ENCODE results near the gene ERFE. TPM values are rescaled to one million over a fixed set of nuclear protein-coding genes. Genes with fewer than 3 reads are reported as not detected.

Gene ERFE
- total RNA-seq, 1 experiment from 2014 or later, result 4.5 TPM

DNA sequence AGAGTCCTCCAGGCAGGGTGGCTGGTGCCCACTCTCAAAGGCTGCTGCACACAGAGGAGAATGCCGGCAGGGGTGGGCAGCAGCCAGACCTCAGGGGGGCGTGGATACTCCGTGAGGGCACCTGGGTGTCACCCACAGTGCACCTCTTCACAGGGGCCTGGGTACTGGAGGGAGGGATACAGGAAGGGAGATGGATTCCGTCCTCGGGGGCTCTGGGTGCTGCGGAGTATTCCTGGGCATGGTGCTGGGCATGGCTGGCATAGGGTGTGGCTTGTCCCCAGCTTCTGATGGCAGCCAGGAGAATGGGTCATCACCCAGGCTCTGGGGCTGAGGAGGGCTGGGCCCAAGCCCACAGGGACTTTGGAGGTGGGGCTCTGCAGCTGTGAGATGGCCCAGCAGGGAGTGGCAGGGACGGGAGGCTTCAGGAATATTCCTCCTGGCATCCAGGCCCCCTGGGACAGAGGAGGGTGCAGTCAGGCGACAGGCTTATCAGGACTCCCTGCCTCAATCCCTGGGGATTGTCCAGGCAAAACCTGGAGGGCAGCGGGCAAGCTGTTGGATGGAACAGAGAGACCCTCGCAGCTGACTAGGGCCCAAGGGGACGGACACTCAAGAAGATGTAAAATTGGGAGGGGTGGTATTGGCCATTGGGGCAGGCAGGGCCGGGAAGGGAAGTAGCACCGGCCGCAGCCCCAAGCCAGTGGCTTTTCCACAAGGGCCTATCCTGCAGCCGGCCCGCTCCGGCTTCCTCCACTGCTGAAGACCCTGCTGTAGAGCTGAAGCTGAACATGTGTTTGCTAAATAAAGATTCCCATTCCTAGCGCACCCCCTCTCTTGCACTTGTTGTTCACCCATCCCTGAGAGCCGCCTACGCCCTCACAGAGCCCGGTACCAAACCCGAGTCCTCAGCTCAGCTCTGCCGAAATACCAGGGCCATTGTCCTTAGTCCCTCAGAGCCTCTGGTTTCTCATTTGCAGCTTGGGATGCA, 26.0 kb upstream of the ERFE start:
- Mint-ChIP-seq H3K4me3 (no peak overlapping the region), H3K36me3 (no peaks in the 10 kb centered on the region), H3K27ac (no peak overlapping the region), H3K9me3 (no peaks in the 10 kb centered on the region), H3K4me1 (no peaks in the 10 kb centered on the region), H3K27me3 (ENCODE audit: low read depth) (no peaks in the 10 kb centered on the region)
- no peak for TF ChIP-seq ETV6 (CRISPR knock-in tag; IDR thresholded peaks at IDR 0.05)
- TF ChIP-seq TEAD1 (CRISPR knock-in tag; IDR thresholded peaks at IDR 0.05), result no peak
- TF ChIP-seq, protein P1, sequence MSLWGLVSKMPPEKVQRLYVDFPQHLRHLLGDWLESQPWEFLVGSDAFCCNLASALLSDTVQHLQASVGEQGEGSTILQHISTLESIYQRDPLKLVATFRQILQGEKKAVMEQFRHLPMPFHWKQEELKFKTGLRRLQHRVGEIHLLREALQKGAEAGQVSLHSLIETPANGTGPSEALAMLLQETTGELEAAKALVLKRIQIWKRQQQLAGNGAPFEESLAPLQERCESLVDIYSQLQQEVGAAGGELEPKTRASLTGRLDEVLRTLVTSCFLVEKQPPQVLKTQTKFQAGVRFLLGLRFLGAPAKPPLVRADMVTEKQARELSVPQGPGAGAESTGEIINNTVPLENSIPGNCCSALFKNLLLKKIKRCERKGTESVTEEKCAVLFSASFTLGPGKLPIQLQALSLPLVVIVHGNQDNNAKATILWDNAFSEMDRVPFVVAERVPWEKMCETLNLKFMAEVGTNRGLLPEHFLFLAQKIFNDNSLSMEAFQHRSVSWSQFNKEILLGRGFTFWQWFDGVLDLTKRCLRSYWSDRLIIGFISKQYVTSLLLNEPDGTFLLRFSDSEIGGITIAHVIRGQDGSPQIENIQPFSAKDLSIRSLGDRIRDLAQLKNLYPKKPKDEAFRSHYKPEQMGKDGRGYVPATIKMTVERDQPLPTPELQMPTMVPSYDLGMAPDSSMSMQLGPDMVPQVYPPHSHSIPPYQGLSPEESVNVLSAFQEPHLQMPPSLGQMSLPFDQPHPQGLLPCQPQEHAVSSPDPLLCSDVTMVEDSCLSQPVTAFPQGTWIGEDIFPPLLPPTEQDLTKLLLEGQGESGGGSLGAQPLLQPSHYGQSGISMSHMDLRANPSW (CRISPR knock-in tag; conservative IDR thresholded peaks at IDR 0.05; ENCODE audit: low read depth), result no peak
- no peak for TF ChIP-seq CDX4 (CRISPR knock-in tag; IDR thresholded peaks at IDR 0.05; ENCODE audit: borderline replicate concordance)
- no peak for TF ChIP-seq ZMAT4 (CRISPR knock-in tag; IDR thresholded peaks at IDR 0.05)
- no peak for TF ChIP-seq ZNF232 (CRISPR knock-in tag; IDR thresholded peaks at IDR 0.05)
- TF ChIP-seq TP53 (CRISPR knock-in tag; IDR thresholded peaks at IDR 0.05), result no peak
- TF ChIP-seq, protein P2, sequence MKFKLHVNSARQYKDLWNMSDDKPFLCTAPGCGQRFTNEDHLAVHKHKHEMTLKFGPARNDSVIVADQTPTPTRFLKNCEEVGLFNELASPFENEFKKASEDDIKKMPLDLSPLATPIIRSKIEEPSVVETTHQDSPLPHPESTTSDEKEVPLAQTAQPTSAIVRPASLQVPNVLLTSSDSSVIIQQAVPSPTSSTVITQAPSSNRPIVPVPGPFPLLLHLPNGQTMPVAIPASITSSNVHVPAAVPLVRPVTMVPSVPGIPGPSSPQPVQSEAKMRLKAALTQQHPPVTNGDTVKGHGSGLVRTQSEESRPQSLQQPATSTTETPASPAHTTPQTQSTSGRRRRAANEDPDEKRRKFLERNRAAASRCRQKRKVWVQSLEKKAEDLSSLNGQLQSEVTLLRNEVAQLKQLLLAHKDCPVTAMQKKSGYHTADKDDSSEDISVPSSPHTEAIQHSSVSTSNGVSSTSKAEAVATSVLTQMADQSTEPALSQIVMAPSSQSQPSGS (CRISPR knock-in tag; IDR thresholded peaks at IDR 0.05; ENCODE audit: borderline replicate concordance, low read depth), result no peak
- TF ChIP-seq PREB (CRISPR knock-in tag; IDR thresholded peaks at IDR 0.05; ENCODE audit: borderline replicate concordance), result no peak
- TF ChIP-seq, protein P3, sequence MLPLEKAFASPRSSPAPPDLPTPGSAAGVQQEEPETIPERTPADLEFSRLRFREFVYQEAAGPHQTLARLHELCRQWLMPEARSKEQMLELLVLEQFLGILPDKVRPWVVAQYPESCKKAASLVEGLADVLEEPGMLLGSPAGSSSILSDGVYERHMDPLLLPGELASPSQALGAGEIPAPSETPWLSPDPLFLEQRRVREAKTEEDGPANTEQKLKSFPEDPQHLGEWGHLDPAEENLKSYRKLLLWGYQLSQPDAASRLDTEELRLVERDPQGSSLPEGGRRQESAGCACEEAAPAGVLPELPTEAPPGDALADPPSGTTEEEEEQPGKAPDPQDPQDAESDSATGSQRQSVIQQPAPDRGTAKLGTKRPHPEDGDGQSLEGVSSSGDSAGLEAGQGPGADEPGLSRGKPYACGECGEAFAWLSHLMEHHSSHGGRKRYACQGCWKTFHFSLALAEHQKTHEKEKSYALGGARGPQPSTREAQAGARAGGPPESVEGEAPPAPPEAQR (CRISPR knock-in tag; IDR thresholded peaks at IDR 0.05), result no peak
- no peak for TF ChIP-seq ATF1 (CRISPR knock-in tag; IDR thresholded peaks at IDR 0.05)
- DNase-seq (ENCODE audit: low spot score) (no peak), ATAC-seq (no peak)
- POLR2A ChIA-PET, result interaction anchor here (1.5 kb wide), 1 partner anchor 12 kb away, joined by 4 read pairs; no protein-coding TSS in a partner anchor
- CTCF ChIA-PET, result interaction anchor here (1.0 kb wide), 3 partner anchors 12 to 28 kb away, joined by 3 to 4 read pairs (median 3); no protein-coding TSS in a partner anchor

DNA sequence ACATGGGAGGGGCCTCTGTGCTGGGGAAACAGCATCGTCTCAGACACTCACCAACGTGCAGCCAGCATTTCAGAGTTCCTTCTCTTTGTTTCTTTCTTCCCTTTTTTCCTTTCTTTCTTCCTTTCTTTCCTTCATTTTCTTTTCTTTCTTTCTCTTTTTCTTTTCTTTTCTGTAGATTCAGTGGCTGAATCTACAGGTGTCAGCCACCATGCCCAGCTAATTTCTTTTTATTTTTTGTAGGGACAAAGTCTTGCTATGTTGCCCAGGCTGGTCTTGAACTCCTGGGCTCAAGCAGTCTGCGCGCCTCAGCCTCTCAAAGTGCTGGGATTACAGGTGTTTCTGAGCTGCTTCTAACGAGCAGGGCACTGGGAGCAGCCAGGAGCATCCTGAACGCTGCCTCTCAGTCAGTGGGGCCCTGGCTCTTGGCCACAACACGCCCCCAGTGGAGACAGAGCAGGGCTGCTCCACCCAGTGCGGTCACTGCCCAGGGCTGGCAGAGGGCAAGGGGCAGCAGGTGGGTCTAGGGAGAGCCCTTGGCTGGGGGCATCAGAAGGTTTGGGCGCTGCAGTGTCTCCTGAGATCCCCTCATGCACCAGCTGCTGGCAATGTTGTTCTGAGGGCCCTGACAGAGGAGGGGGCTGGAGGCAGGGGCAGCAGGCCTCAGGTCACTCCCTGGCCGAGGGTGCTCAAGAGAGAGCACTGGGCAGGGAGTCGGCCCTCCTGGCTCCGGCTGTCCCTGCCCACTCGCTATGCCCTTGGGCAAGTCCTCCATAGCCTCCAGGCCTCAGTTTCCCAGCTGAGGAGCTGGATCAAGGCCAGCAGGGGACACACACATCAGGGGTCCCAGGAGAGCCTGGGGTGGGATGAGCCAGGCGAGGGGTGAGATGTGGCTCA, 25.0 kb upstream of the ERFE start:
- ChIA-PET CTCF (interaction anchor here (1.0 kb wide), 4 partner anchors 13 to 210 kb away, joined by 3 to 4 read pairs (median 3); no protein-coding TSS in a partner anchor), POLR2A (interaction anchor here (1.5 kb wide), 1 partner anchor 13 kb away, joined by 4 read pairs; no protein-coding TSS in a partner anchor)
- DNase-seq (ENCODE audit: low spot score) (no peak), ATAC-seq (peak; percentile 52; the same call in 1 of the 2 replicates)
- Mint-ChIP-seq H3K27me3 (ENCODE audit: low read depth) (no peaks in the 10 kb centered on the region), H3K4me1 (no peaks in the 10 kb centered on the region), H3K9me3 (no peaks in the 10 kb centered on the region), H3K4me3 (no peak overlapping the region), H3K27ac (no peak overlapping the region), H3K36me3 (no peaks in the 10 kb centered on the region)
- TF ChIP-seq AR (CRISPR knock-in tag; IDR thresholded peaks at IDR 0.05), result no peak

Data from WTC11 (cell line).